ENCODE measurements around the gene PMPCB.
"Not testable (repeated sequence)": the region's sequence is repeated elsewhere in the genome, so short reads cannot be mapped to it uniquely, and the experiment has no call there.

Gene PMPCB, protein sequence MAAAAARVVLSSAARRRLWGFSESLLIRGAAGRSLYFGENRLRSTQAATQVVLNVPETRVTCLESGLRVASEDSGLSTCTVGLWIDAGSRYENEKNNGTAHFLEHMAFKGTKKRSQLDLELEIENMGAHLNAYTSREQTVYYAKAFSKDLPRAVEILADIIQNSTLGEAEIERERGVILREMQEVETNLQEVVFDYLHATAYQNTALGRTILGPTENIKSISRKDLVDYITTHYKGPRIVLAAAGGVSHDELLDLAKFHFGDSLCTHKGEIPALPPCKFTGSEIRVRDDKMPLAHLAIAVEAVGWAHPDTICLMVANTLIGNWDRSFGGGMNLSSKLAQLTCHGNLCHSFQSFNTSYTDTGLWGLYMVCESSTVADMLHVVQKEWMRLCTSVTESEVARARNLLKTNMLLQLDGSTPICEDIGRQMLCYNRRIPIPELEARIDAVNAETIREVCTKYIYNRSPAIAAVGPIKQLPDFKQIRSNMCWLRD

DNA sequence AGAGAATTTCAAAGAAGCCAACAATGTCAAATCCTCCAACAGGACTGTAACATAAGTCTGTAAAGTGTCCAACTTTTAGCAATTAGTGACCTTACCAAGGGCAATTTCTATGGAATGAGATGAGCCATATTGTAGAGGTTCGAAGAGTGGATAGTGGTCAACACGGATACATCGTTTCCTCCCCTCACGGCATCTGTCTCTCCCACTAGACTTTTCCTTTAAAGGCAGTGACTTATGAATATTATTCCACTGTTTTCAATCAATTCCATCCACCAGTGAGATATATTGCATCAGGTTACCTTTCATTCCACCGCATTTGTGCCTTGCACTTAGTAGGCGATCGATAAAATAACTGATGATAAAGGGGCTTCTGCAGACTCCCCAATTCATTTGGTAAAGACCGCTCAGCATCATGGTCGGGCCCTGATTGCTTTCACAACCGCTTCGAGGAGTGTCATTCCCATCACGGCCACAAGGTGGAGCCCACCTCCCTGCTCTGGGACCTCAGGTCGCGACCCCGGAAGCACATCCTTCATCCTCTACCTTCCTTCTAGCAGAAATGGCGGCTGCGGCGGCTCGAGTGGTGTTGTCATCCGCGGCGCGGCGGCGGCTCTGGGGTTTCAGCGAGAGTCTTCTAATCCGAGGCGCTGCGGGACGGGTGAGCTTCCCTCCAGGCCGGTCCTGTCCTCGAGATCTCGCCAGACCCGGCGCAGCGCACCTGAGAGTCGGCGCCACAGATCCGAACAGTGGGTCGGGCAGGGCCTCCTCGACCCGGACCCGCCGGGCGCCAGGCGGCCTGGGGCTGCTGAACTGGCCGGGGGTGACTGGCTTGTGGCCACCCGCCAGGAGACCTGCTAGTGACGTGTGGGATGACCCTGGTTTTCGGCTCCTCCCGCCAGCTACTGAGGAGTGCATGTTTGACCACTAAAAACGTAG, at the start of gene PMPCB:
PMPCB (plus strand) TSS at position 535 of the 936 bp plus-strand sequence; CDS start at position 560, 25 bp downstream.
- peak; percentile 40 for DNase-seq (ENCODE audit: low read depth, low spot score)
- peak within 1 kb of the TSS; percentile 66 for H3K27ac ChIP-seq

- DNase-seq (ENCODE audit: low read depth, low spot score); H3K27ac ChIP-seq: not testable (repeated sequence)
Observed at GRCh38 chr7:103253699-103254506, 43.3 kb upstream of the PMPCB start.

GRCh38 chr7:103264054-103264453, 33.2 kb upstream of the PMPCB start:
- not testable (repeated sequence) for DNase-seq (ENCODE audit: low read depth, low spot score)

DNA sequence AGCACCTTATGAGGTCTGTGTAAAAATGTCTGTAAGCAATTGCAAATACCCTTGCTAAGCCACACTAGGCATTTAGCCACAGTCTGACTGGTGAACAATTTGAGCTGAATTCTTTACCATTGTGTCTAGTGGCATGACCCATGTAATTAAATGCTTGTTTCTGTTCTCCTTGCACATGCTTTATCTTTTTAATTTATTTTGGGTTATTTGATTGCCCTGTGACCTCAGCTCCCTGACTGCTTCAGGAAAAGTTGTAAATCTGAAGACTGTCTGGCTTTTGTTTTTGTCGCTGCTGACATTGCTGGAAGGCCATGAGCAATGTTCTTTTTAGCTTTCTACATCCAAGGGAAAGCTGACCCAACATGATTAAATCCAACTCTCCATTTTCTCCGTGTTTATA, 31.0 kb upstream of the PMPCB start:
- not testable (repeated sequence) for H3K27ac ChIP-seq; DNase-seq (ENCODE audit: low read depth, low spot score)

More at GRCh38 chr7:103264054-103264453, 33.2 kb upstream of the PMPCB start:
- not testable (repeated sequence) for H3K27ac ChIP-seq

- not testable (repeated sequence) for DNase-seq (ENCODE audit: low read depth, low spot score); H3K27ac ChIP-seq
Observed at GRCh38 chr7:103273374-103273773, 23.9 kb upstream of the PMPCB start.

DNA sequence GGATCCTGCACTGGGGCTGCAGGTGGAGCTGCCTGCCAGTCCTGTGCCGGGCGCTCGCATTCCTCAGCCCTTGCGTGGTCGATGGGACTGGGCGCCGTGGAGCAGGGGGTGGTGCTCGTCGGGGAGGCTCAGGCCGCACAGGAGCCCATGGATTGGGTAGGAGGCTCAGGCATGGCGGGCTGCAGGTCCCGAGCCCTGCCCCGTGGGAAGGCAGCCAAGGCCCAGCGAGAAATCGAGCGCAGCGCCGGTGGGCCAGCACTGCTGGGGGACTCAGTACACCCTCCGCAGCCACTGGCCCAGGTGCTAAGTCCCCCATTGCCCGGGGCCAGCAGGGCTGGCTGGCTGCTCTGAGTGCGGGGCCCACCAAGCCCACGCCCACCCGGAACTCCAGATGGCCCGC, 22.4 kb upstream of the PMPCB start:
- not testable (repeated sequence) for DNase-seq (ENCODE audit: low read depth, low spot score); H3K27ac ChIP-seq

DNA sequence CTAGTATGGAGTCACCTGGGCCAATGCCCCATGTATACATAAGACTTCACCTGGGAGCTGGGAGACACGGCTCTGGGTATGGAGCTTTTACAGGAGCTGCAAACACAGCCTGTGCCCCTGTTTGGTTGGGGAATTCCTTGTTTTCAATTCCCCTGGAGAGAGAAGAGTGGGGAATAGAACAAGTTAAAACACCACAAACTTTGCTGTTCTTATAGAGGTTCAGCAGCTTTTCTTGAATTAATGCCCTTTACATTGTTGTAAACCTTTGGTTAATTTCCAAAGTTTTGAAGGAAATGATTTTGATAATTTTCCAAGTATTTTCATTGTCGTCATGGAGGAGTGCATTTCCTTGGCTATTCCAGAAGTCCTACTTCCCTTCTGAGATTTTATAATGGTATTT, 19.0 kb upstream of the PMPCB start:
- not testable (repeated sequence) for DNase-seq (ENCODE audit: low read depth, low spot score); H3K27ac ChIP-seq

GRCh38 chr7:103279636-103279962, 17.6 kb upstream of the PMPCB start:
- H3K27ac ChIP-seq; DNase-seq (ENCODE audit: low read depth, low spot score): not testable (repeated sequence)

DNA sequence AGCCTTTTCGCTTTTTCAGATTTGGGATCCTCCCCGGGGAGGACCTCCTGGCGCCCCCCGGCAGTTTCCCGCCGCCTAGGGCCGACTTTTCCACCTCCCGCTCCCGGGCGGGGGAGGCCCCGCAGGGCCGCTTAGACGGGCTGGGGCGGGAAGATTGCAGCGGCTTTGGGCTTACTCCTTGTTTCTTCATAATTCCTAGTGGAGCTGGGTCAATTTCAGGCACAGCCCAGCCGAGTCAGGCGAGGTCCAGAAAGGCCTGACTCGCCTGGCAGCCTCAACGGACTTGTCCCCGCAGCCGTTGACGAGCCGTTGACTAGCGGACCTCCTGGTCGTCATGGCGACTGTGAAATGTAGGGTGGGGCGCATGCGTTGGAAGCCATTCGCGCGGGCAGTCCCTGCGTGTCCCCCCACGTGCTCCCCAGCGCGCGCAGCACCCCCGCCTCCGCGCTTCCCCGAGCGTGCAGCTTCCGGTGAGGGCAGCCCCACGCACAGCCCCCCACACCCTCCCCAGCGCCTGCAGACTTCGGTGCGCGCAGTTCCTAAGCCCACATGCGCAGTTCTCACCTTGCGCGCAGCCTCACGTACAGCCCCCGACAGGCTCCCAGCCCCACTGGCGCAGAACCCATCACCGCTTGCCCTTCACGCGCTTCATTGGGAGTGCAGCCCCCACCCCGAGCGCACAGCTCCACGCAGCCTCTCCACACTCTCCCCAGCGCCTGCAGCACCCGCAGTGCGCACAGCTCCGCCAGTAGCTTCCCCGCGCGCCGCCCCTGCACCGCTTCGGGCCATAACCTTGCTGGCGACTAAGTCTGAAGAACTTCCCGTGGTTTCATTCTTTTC, 17.1 kb upstream of the PMPCB start:
- not testable (repeated sequence) for DNase-seq (ENCODE audit: low read depth, low spot score); H3K27ac ChIP-seq

- H3K27ac ChIP-seq; DNase-seq (ENCODE audit: low read depth, low spot score): not testable (repeated sequence)
Observed at GRCh38 chr7:103280803-103281155, 16.5 kb upstream of the PMPCB start.

DNA sequence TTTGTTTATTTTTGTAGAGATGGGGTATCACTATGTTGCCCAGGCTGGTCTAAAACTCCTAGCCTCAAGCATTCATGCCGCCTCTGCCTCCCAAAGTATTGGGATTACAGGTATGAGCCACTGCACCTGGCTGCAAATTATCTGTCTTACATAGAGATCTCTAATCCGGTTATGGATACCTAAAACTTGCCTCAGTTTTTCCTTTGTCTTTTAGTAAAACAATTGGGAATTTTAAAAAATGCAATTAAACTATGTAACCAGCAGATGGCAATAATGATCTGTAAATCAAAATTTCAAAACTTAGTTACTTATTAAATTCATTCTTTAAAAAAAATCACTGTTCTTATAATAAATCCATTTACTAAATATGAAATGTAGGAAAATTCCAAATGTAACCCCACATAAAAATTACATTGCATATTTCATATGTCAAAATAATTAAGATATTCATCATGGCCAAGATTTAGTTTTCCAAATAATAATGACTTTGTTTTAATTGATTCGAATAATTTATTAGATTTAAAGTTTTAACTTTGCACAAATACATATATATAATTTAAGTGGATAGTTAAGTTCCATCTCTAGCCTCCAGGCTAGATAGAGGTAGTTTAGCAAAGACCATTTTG, 14.3 kb upstream of the PMPCB start:
- not testable (repeated sequence) for H3K27ac ChIP-seq; DNase-seq (ENCODE audit: low read depth, low spot score)

- no peak for DNase-seq (ENCODE audit: low read depth, low spot score)
Observed at GRCh38 chr7:103292122-103292521, 5.1 kb upstream of the PMPCB start.

GRCh38 chr7:103293526-103293925, 3.7 kb upstream of the PMPCB start:
- no peak for DNase-seq (ENCODE audit: low read depth, low spot score)
- no peak overlapping the region for H3K27ac ChIP-seq

More at GRCh38 chr7:103292122-103292521, 5.1 kb upstream of the PMPCB start:
- no peak overlapping the region for H3K27ac ChIP-seq

DNA sequence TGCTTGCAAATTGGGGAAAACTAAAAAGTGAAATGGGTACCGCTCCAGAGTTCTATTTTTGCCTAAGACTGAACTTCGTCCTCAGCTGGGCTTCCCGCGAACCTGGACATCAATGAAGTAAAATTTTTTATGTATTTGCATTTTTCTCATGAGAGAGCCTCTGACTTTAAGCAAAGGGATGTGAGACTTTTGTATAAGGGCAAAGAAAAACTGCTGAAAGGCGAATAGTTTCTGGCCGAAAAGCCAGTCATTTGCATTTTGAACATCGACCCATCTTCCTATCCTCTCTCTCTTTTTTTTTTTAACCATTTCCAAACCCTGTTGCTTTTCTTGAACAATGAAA, 573 bp downstream of the PMPCB start:
- DNase-seq (ENCODE audit: low read depth, low spot score) = no peak
- H3K27ac ChIP-seq = peak overlapping the region; percentile 66

DNA sequence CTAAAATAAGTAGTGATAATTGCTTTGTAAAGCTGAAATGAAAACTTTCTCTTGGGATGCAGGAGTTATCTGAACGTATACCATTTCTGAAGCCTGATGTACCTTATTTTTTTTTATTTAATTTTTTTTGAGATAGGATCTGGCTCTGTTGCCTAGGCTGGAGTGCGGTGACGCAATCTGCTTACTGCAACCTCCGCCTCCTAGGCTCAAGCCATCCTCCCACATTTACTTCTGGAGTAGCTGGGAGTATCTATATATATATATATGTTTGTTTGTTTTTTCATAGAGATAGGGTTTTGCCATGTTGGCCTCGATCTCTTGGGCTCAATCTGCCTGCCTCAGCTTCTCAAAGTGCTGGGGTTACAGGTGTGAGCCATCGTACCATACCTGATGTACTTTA, 2.4 kb downstream of the PMPCB start:
- DNase-seq (ENCODE audit: low read depth, low spot score) = no peak
- H3K27ac ChIP-seq = no peak overlapping the region

GRCh38 chr7:103301441-103301840, 4.2 kb downstream of the PMPCB start:
- no peak for DNase-seq (ENCODE audit: low read depth, low spot score)
- H3K27ac ChIP-seq = no peak overlapping the region

DNA sequence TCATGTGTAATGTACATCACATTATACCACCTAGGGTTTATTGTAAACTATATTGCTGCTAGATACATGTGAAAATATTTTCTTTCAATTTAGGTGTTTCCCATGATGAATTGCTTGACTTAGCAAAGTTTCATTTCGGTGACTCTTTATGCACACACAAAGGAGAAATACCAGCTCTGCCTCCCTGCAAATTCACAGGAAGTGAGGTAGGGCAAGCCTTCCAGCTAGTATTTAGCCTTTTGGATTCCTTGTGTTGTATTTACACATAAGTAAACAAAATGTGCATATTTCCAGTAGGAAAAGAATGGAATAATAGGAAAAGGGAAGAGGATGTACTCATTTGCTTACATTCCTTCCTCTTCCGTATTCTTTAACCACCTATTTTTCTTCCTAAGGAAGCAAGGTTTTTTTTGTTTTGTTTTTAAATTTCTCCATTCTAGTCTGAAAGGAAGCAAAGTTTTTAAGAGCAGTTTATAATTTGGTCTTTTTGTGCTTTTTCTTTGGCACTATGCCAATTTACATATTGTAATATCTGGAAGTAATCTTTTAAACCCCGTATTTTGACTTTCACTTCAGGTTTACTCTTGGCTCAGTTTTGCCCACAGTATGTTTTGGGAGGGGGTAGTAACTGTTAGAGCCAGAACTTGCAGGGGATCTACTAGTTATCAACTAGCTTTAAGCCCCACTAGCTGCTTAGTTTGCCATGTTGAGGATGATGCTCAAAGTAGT, 10.4 kb downstream of the PMPCB start:
- no peak for DNase-seq (ENCODE audit: low read depth, low spot score)
- peak overlapping the region; percentile 19 for H3K27ac ChIP-seq

DNA sequence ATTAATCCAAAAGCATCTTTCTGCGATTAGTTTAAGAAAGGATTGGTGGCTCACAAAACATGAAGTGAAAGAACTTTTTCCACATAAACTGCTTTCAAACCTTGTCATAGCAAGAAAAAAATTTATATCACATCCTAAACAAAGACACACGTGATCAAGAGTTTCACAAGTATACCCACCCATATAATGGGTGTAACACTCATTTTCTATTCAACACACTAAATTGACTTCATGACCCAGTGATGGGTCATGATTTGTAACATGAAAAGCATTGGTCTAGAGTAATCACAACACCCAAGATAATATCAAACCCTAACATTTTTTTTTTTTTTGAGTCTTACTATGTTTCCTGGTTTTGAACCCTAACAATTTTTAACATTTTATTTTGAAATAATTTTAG, 17.6 kb downstream of the PMPCB start:
- no peak for DNase-seq (ENCODE audit: low read depth, low spot score)
- H3K27ac ChIP-seq = no peak overlapping the region
